Measurements from ENCODE around the gene NCOA4. TPM values are rescaled to one million over a fixed set of nuclear protein-coding genes. Genes with fewer than 3 reads are reported as not detected.
A peak's percentile ranks its signal among the peaks of the same experiment; 100 is the strongest.

The NCOA4 gene
- total RNA-seq, 6 experiments from 2014 or later: 130 to 224 (median 201) TPM

GRCh38 chr10:46016190-46016589, 14.2 kb downstream of the NCOA4 start:
- H3K4me3 ChIP-seq: no peak overlapping the region
- H3K4me1 ChIP-seq: peaks cover 0 to 74% (median 32%) of the 10 kb centered on the region in 4 donors
- TF ChIP-seq CTCF (IDR thresholded peaks at IDR 0.05): no peak
- TF ChIP-seq POLR2A (IDR thresholded peaks at IDR 0.05): no peak
- no peak for DNase-seq
- H3K9me3 ChIP-seq: no peaks in the 10 kb centered on the region
- 68% methylated on average over 3 of the region's 5 CpGs for WGBS (ENCODE audit: insufficient coverage, low coverage, low lambda C conversion rate, missing lambda C conversion rate)
- H3K27me3 ChIP-seq: no peaks in the 10 kb centered on the region
- peaks cover 0 to 45% (median 26%) of the 10 kb centered on the region in 4 donors for H3K36me3 ChIP-seq
- no peak for ATAC-seq
- intact Hi-C loops (cut with DNase I): no loop called here
- peak overlapping the region in 1 of 3 donors; percentile 86 for H3K27ac ChIP-seq

- intact Hi-C loops (cut with DNase I): no loop called here
- TF ChIP-seq POLR2A (IDR thresholded peaks at IDR 0.05) (no peak), CTCF (IDR thresholded peaks at IDR 0.05) (no peak)
- Histone ChIP-seq H3K9me3 (no peaks in the 10 kb centered on the region), H3K27ac (peak overlapping the region in 2 of 3 donors; percentile 64 to 86), H3K36me3 (peaks cover 0 to 59% (median 33%) of the 10 kb centered on the region in 4 donors), H3K4me3 (peak overlapping the region in 2 of 3 donors; percentile 9 to 23), H3K27me3 (no peaks in the 10 kb centered on the region), H3K4me1 (peaks cover 0 to 61% (median 26%) of the 10 kb centered on the region in 4 donors)
- DNase-seq (no peak), ATAC-seq (peak; percentile 77 to 90 (median 83))
- 22% methylated on average over 5 of the region's 5 CpGs for WGBS (ENCODE audit: insufficient coverage, low coverage, low lambda C conversion rate, missing lambda C conversion rate)
Observed at GRCh38 chr10:46014683-46015405, 15.6 kb downstream of the NCOA4 start.

- Histone ChIP-seq H3K27me3 (no peaks in the 10 kb centered on the region), H3K4me1 (peaks cover 0 to 55% (median 21%) of the 10 kb centered on the region in 4 donors), H3K4me3 (no peak overlapping the region), H3K9me3 (no peaks in the 10 kb centered on the region), H3K27ac (peak overlapping the region in 2 of 3 donors; percentile 48 to 86), H3K36me3 (peaks cover 0 to 65% (median 36%) of the 10 kb centered on the region in 4 donors)
- no peak for TF ChIP-seq POLR2A (IDR thresholded peaks at IDR 0.05)
- TF ChIP-seq CTCF (IDR thresholded peaks at IDR 0.05): no peak
- DNase-seq: no peak
- intact Hi-C loops (cut with DNase I): no loop called here
- 55% methylated on average over 5 of the region's 5 CpGs for WGBS (ENCODE audit: insufficient coverage, low coverage, low lambda C conversion rate, missing lambda C conversion rate)
- no peak for ATAC-seq
Observed at GRCh38 chr10:46014206-46014605, 16.2 kb downstream of the NCOA4 start.

GRCh38 chr10:46012746-46013145, 17.7 kb downstream of the NCOA4 start:
- ATAC-seq: no peak
- Histone ChIP-seq H3K4me1 (peaks cover 0 to 40% (median 13%) of the 10 kb centered on the region in 4 donors), H3K9me3 (no peaks in the 10 kb centered on the region), H3K27me3 (no peaks in the 10 kb centered on the region), H3K4me3 (no peak overlapping the region), H3K27ac (peak overlapping the region in 1 of 3 donors; percentile 16), H3K36me3 (peaks cover 0 to 80% (median 47%) of the 10 kb centered on the region in 4 donors)
- 30% methylated on average over 2 of the region's 3 CpGs for WGBS (ENCODE audit: insufficient coverage, low coverage, low lambda C conversion rate, missing lambda C conversion rate)
- no peak for TF ChIP-seq CTCF (IDR thresholded peaks at IDR 0.05)
- no peak for TF ChIP-seq POLR2A (IDR thresholded peaks at IDR 0.05)
- DNase-seq: no peak
- intact Hi-C loops (cut with DNase I): no loop called here

All from right lobe of liver (tissue), 6 donors.